SK-N-MC (cell line): ENCODE results near the gene PCDHGB4.

ENCODE experiments used
- EZH2 ChIP-seq: fragments of 200-600 bp; sonication (generic); IDR thresholded peaks from one replicate; pipeline ENCODE4 v1.6.1; 2017; ENCODE audit warnings: antibody characterized with exemption
- POLR2AphosphoS5 ChIP-seq: IDR thresholded peaks from 2 replicates; pipeline ENCODE4 v1.6.1; 2012; ENCODE audit warnings: mild to moderate bottlenecking, low read depth, low read length, borderline replicate concordance

DNA sequence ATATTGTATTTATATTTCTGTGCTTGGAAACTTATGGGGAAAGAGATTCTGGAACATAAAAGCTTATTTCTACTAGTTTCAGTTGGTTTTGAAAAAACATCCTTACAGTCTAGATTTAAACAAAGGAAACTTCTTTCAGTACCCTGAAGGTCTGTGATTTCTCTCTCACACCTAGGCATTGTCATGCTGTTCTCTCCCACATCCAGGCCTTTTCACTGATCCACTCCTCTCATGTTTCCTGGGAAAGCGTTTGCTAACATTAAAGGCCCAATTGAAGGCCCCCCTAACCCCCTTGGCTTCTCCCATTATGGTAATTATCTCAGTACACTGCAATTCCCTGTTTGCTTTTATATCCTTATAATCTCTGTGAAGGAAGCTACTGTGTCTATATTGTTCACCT is 44.7 kb upstream of the PCDHGB4 start:
- TF ChIP-seq EZH2 (no peak), POLR2AphosphoS5 (no peak)
